ENCODE measurements around the gene DEDD2.

Gene DEDD2

DNA sequence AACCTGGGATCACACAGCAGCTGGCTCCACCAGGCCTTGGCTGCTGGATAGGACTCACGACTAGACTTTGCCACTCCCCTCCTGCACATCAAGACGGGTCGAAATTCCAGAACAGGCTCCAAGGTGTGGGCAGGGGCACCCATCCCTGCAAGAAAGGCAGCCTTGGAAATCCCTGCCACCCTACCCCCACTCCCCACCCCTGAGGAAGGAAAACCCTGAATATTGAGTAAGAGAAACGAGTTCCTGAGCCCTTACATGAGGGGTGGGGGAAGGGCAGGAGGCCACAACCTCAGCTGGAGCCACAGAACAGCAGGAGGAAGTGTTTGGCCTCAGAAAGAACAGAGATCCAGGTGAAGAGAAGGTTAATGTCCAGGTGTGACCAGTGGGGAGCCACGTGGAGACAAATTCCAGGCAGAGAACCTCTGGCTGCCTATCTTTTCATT is 20.1 kb downstream of the DEDD2 start:
- no peak for DNase-seq

DNA sequence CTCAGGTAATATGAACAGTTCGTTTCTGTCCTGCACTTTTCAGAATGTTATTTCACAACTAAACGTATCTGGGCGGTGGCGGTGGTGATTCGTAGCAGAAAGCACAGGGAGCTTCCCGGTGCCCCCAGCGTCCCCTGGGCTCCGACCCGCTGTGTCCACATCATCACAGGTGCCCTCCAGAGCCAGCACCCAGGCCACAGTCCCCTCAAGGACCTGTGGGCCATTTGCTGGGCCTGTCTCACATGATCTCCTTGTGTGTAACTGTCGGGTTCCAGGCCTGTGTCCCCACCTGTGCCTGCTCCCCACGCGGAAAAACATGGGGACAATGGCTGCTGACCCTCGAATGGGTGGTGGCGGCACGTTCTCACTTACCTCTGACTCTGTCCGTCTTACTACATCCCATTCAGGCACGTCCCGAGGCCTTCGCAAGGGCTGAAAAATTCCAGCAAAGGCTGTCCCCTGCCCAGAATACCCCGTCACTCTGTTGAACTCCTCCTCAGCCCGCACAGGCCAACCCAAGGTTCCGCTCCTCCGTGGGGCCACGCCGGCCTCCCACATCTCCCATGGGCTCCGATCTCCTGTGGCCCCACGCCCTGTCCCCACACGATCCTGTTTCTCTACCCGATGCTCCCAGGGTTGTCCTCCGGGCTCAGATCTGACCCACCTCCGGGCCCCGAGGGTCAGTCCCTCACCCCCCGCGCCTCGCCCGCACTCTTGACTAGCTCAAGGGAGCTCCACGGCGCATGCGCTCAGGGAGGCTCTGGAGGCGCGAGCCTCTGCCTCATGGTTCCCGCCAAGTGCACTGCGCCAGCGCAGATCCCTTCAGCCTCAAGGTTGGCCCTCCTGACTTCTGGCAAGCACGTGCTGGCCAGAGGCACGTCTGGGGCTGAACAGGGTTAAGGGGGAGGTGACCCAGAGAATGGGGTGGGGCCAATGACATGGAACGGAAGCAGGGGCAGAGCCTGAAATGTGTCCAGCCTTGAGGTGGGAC is 21.2 kb downstream of the DEDD2 start:
- DNase-seq: no peak

- no peak for DNase-seq
Observed at GRCh38 chr19:42193706-42194105, 23.8 kb downstream of the DEDD2 start.

GRCh38 chr19:42193294-42193693 is 24.2 kb downstream of the DEDD2 start:
- no peak for DNase-seq

DNA sequence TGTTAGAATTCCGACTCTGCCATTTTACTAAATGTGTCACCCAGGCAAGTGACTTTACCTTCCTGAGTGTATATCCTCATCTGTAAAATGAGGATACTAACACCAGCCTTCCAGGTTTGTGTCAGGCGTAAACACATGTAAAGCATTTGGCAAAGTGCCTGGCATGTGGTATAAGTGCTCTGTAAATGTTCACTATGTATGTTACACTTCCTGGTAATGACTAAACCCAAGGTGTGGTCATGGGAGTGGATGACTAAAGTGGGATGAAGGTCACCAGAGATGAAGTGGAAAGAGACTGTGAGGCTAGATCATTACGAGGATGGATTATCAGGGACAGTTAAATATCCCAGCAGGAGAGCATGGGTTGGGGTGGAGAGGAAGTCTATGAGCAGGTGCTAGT is 25.6 kb downstream of the DEDD2 start:
- peak; percentile 23 for DNase-seq

DNA sequence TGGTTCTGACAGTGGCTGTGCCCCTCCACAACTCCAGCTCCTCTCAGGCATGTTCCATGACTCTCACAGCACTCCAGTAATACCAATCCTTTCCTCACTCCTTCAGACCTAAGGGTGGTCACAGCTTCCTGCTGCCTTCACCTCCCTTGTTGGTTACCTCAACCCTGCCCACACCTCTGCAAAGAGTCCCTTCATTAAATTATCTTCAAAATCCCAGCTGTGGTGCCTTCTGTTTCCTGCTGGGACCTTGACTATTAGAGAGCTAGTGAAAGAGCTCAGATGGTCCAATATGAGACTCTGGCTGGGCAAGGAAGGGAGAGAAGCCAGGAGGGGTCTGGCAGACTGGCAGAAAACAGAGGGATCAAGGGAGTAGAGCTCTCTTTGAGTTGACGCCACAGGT is 26.1 kb downstream of the DEDD2 start:
- DNase-seq: no peak

- DNase-seq: no peak
Observed at GRCh38 chr19:42189133-42189532, 28.3 kb downstream of the DEDD2 start.

DNA sequence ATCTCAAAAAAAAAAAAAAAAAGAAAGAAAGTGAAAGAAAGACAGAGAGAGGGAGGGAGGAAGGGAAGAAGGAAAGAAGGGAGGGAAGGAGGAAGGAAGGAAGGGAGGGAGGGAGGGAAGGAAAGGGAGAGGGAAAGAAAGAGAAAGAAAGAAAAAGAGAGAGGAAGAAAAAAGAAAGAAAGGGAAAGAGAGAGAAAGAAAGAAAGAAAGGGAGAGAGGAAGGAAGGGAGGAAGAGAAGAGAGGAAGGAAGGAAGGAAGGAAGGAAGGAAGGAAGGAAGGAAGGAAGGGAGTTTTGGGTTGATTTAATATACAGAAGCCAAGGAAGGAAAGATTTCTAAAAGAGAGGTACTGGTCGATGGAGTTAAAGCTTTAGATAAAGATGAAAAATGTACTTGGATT is 28.8 kb downstream of the DEDD2 start:
- DNase-seq: no peak

DNA sequence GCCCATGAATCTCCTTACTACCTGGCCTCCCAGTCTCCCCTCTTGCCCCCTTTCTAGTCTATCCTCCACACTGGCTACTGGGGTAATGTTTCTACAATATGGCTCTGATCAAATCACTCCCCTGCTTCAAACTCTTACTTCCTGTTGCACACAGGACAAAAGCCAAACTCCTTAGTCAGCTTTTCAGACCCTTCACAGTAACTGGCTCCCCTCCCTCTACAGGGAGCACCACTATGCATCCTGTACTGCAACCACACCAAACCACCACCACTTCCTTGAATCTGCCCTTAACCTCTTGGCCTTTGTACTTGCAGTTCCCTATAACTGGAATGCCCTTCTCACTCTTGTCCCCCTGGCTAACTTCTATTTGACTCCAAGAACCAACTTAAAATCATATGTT is 32.2 kb downstream of the DEDD2 start:
- DNase-seq: no peak

DNA sequence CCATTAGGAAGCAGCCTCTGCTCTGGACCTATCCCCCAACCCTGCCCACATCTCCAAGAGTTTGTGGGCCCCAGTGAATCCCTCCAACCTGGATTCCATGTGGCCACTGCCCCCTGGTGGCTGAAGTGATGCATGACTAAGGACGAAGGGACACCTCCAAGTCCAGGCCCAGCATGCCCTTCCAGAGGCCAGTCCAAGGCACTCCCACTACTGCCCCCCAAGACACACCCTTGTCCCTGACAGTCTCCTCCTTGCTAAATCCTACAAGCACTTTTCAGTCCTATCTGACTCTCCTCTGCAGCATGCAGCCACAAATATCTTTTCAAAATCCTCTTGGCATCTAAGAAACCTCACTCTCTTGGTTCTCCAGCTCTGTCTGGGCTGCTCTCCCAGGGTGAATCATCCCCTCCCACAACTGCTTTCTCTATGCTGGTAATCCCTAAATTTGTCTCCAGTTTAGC is 33.0 kb downstream of the DEDD2 start:
- peak; percentile 7 for DNase-seq

DNA sequence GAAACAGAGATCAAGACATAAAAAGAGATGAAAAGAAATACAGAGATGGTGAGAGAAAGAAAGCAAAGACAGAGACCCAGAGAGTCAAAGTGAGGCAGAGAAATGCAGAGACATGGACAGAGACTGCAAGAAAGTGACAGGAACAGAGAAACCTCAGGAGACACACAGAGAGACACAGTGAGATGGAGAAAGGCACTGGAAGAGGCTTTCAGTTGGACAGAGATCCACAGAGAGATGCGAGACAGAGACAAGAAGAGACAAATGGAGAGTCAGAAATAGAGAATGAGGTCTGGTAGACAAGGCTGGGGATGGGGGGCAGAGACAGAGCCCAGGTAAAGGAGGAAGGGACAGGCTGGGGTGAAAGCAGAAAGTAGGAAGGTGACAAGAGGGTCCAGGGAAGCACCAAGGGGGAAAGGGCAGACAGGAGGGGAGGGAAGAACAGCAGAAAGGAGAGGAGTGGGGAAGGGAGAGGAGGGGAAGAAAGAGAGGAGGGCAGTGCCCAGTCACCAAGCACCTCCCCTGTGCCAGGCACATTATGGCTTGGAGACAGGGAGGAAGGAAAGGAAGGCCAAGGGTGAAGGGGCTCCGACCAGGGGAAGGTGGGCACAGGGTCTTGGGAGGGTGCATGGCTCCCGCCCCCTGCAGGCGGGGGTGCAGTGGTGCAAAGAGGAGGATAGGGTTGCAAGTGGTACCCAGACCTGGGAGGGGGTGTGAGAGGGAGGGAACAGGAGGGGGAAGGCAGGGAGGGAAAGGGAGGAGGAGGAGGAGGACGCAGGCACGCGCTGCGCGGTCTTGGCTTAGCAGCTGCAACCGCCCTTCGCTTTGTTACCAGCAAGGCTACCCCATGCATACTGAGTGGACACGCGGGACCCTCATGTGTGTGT is 38.4 kb downstream of the DEDD2 start:
- no peak for DNase-seq

DNA sequence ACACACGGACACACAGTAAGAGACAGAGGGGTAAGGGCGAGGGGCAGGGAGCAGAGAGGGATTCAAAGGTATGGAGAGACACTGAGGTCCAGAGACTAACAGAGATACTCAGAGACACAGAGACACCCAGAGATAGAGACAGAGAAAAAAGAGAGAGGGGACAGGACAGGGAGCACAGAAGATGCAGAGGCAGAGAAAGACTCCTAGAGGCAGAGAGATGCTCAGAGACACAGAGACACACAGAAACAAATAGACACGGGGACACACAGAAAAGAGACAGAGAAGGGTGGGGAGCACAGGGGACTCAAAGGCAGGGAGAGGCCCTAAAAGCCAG is 39.8 kb downstream of the DEDD2 start:
- DNase-seq: no peak

GRCh38 chr19:42176990-42177685 is 40.3 kb downstream of the DEDD2 start:
- peak; percentile 86 for DNase-seq

- DNase-seq: peak; percentile 51
Observed at GRCh38 chr19:42176649-42176989, 40.9 kb downstream of the DEDD2 start.

- DNase-seq: no peak
Observed at GRCh38 chr19:42175952-42176648, 41.4 kb downstream of the DEDD2 start.

DNA sequence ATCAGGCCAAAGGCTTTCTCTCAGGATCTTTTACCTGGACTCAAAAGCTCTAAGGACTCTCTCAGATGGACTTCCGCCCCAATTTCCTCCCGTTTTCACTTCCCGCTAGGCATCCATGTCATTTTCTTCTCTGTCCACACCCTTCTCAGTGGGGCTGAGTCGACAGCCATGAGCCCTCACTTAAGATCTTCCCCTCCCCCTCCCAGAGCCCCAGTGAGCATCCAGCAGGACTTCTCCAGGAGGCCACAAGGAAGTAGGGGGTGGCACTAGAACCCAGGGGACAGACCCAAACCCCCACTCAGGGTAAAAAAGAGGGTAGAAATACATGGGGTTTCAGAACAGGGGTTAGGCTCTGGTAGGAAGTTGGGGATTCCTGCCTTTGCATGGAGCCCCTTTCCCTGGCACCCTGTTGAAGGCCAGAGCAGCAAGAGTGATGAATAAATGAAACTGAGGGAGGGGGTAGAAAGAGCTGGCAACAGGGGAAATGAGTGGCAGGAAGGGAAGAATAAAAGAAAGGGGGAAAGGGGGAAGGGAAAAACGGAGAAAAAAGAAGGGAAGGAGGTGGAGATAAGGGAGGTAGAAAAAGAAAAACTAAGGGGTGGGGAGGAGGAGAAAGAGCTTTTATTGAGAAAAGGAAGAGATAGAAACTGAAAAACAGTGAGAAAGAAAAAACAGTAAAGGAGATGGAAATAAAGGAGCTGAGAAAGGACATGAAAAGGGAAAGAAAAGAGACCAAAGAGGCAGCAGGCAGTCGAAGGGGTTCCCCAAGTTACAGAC is 42.3 kb downstream of the DEDD2 start:
- DNase-seq: no peak

- DNase-seq: no peak
Observed at GRCh38 chr19:42174188-42174587, 43.3 kb downstream of the DEDD2 start.

DNA sequence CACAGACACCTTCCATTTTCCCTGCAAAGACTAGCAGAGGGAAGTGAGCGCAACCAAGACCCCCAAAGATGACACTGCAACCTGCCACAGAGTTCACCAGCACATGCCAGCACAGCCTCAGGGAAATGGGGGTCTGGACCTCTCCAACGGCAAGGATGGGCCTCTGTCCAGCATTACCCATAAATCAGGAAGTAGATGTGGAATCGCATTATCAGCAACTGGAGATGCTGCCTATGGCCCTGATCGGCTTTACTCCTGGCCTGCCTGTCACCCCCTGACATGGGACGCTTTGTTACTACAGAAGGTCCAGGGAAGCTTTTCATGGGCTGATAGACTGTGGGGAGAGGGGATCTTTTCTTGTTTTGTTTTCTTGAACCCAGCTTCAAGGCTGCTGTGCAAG is 43.8 kb downstream of the DEDD2 start:
- no peak for DNase-seq

DNA sequence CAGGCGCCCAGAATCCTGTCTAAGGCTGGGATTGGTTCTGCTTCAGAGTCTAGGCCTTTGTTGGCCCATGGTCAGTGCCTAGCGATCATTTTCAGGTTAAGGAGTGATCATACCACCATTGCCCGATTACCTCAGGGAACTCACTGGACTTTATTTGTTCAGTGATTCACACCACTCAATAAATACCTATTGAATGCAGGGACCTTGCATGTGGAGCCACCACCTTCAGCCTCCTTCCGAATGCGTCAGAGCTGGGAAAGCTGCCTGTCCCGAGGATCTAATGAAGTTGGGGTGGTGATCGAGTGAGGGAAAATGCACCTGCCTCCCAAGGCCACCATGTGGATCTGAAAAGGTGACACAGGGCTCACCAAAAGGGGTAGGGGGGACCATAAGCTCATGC is 45.2 kb downstream of the DEDD2 start:
- no peak for DNase-seq

- no peak for DNase-seq
Observed at GRCh38 chr19:42170715-42171114, 46.8 kb downstream of the DEDD2 start.

GRCh38 chr19:42169486-42170413 is 47.7 kb downstream of the DEDD2 start:
- no peak for DNase-seq

Data from DMS79 (cell line).